ENCODE results near the gene CDH23. TPM values are rescaled to one million over a fixed set of nuclear protein-coding genes. Genes with fewer than 3 reads are reported as not detected.

CDH23 gene
- total and polyA plus RNA-seq, 9 of the 15 experiments (the other 6 are each of a cell fraction or from before 2014, with no cell fraction given): 0.18 to 1.2 (median 0.47) TPM

DNA sequence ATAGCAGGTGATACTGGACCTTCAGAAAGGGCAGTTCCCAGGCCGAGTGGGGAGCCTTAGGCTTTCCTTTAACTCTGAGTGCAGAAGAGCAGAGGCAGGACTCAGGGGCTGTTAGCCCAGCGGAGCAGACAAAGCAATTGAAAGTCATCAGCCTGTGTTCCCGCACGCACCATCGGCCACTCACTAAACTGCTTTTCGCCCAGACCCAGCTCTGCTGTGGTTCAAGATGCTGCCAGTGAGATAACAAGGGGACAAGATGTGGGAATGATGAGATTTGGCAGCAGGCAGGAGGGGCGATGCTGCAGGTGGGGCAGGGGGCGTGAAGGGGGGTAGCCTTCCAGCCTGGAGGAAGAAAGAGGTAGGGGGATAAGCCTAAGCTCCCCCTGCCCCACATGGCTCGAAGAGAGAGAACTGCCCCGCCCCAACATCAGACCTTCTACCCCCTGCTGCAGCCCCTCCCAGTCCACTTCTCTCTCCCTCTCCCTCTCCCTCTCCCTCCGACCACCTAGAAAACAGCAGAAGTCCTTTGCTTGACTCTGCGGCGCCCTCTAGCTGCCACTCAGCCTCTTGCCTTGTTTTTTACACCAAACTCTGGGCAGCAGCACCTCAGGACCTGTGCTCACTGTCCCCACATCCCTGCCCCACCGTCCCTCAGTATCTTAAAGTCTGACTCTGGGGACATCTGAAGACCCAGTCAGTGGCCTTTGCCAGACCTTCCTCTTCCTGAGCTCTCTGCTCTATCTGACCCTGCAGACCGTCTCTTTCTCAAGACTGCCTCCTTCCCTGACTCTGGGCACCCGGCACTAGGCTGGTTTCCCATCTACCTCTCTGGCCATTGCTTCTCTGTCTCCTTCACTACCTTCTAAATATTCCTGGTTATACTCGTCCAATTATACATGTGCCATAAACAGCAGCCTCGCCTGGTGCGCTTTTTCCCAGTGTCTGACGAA, 212.4 kb downstream of the CDH23 start (continued):
- peak; percentile 58; the same call in 1 of the 2 replicates for TF ChIP-seq REST (IDR thresholded peaks at IDR 0.05; ENCODE audit: borderline replicate concordance)
- TF ChIP-seq REST (CRISPR knock-in tag; IDR thresholded peaks at IDR 0.05; ENCODE audit: low read depth): no peak
- TF ChIP-seq HNRNPH1 (optimal IDR thresholded peaks at IDR 0.05; ENCODE audit: low read depth, low read length): no peak
- no peak for TF ChIP-seq ZNF165 (CRISPR knock-in tag; IDR thresholded peaks at IDR 0.05; ENCODE audit: borderline replicate concordance)
- no peak for TF ChIP-seq MBD2 (IDR thresholded peaks at IDR 0.05; ENCODE audit: borderline replicate concordance, low read depth)
- TF ChIP-seq, protein P1, sequence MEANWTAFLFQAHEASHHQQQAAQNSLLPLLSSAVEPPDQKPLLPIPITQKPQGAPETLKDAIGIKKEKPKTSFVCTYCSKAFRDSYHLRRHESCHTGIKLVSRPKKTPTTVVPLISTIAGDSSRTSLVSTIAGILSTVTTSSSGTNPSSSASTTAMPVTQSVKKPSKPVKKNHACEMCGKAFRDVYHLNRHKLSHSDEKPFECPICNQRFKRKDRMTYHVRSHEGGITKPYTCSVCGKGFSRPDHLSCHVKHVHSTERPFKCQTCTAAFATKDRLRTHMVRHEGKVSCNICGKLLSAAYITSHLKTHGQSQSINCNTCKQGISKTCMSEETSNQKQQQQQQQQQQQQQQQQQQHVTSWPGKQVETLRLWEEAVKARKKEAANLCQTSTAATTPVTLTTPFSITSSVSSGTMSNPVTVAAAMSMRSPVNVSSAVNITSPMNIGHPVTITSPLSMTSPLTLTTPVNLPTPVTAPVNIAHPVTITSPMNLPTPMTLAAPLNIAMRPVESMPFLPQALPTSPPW (CRISPR knock-in tag; IDR thresholded peaks at IDR 0.05): peak; percentile 32; the same call in 1 of the 2 replicates
